ENCODE results near the gene FLAD1. TPM values are rescaled to one million over a fixed set of nuclear protein-coding genes. Genes with fewer than 3 reads are reported as not detected.

Gene FLAD1
- total and polyA plus RNA-seq, 2 of the 8 experiments (the other 6 are each of a cell fraction or from before 2014, with no cell fraction given): 104 to 143 TPM

- Histone ChIP-seq H4K20me1 (replicated peaks in 1 of 2; ENCODE audit: control insufficient read depth in 1 of 2, insufficient read depth in 2 of 2, low read length in 2 of 2) (no peaks in the 10 kb centered on the region), H2AK5ac (ENCODE audit: low read depth, low read length) (no peak overlapping the region), H2BK5ac (ENCODE audit: low read depth, low read length) (no peak overlapping the region), H3K27me3 (replicated peaks in 1 of 4; ENCODE audit: control insufficient read depth in 3 of 4, extremely low read depth in 1 of 4, insufficient read depth in 3 of 4, low read length in 3 of 4) (peaks cover 0 to 2% (median 0%) of the 10 kb centered on the region in 4 experiments; a peak in 1 of 7 replicates), H4K8ac (ENCODE audit: extremely low read depth, insufficient read depth, low read length) (0 out of 2 replicates have a peak overlapping the region, but pooled peaks have one; percentile 45), H3K9me3 (ENCODE audit: insufficient read depth in 2 of 2, low read depth in 1 of 2, low read length in 1 of 2) (no peaks in the 10 kb centered on the region), H3K4me3 (ENCODE audit: extremely low read depth in 1 of 4, insufficient read depth in 2 of 4, low read depth in 3 of 4, low read length in 4 of 4) (peak overlapping the region in 3 of 4 experiments; percentile 36 to 60 (median 42); a peak in 4 of 8 replicates), H3K18ac (ENCODE audit: extremely low read depth, low read length) (peak overlapping the region; percentile 3; the same call in 1 of the 2 replicates), H3K56ac (replicated peaks; ENCODE audit: insufficient read length, low read depth, low read length) (no peak overlapping the region), H4K5ac (ENCODE audit: insufficient read length, low read depth, low read length) (no peak overlapping the region), H2AFZ (ENCODE audit: low read length) (no peak overlapping the region), H3K36me3 (ENCODE audit: control insufficient read depth in 2 of 4, insufficient read depth in 4 of 4, low read length in 3 of 4) (peaks cover 0 to 29% (median 13%) of the 10 kb centered on the region in 4 experiments; a peak in 4 of 8 replicates), H3K79me1 (ENCODE audit: low read depth, low read length) (peaks cover 1% of the 10 kb centered on the region; the same call in 1 of the 2 replicates), H2BK120ac (replicated peaks; ENCODE audit: low read depth, low read length) (no peak overlapping the region), H3K23me2 (ENCODE audit: low read depth, low read length) (no peaks in the 10 kb centered on the region), H3K27ac (ENCODE audit: low read depth, low read length) (no peak overlapping the region), H2BK20ac (ENCODE audit: low read length) (no peak overlapping the region), H3K23ac (ENCODE audit: insufficient read length) (no peak overlapping the region), H3K4ac (replicated peaks; ENCODE audit: insufficient read length, low read depth, low read length) (no peak overlapping the region), H4K91ac (replicated peaks; ENCODE audit: insufficient read length, low read length) (no peak overlapping the region), H2BK12ac (ENCODE audit: low read depth, low read length) (no peak overlapping the region), H3K4me1 (replicated peaks in 1 of 4; ENCODE audit: control insufficient read depth in 3 of 4, insufficient read depth in 4 of 4, low read length in 3 of 4) (peaks cover 2 to 16% (median 10%) of the 10 kb centered on the region in 4 experiments; a peak in 6 of 7 replicates), H3K4me2 (ENCODE audit: insufficient read depth in 1 of 2, low read depth in 2 of 2, low read length in 2 of 2) (peak overlapping the region; percentile 4 to 59; a peak in 3 of 4 replicates), H2BK15ac (ENCODE audit: low read length) (no peak overlapping the region), H3K9ac (replicated peaks in 1 of 4; ENCODE audit: extremely low read depth in 1 of 4, low read depth in 3 of 4, low read length in 3 of 4) (no peak overlapping the region), H3K79me2 (ENCODE audit: control insufficient read depth in 1 of 2, insufficient read depth in 2 of 2, low read length in 2 of 2) (peaks cover 0 to 5% of the 10 kb centered on the region in 2 experiments; a peak in 2 of 4 replicates), H3K14ac (ENCODE audit: insufficient read length) (no peak overlapping the region)
- POLR2A ChIA-PET (ENCODE audit: partially characterized antibody): interaction anchor here (0.6 to 14.8 kb wide), 10 partner anchors 13 to 82 kb away, joined by 4 to 128 read pairs (median 10); partner anchors contain the start of genes ADAM15, CKS1B, DCST1 and DCST2
- FAIRE-seq (no peak), DNase-seq (ENCODE audit: low read depth in 1 of 2, low spot score in 2 of 2) (peak in 1 of 2 experiments; percentile 56)
- CTCF ChIA-PET (ENCODE audit: partially characterized antibody): interaction anchor here (0.6 to 18.6 kb wide), 18 partner anchors 8 to 211 kb away, joined by 3 to 354 read pairs (median 4); partner anchors contain the start of genes ADAM15, DCST1, DCST2 and EFNA4
- WGBS, 2 experiments (ENCODE audit: extremely low coverage in 1 of 2, insufficient coverage in 1 of 2, insufficient read length in 1 of 2, insufficient replicate concordance in 2 of 2, low coverage in 1 of 2, low lambda C conversion rate in 2 of 2, missing lambda C conversion rate in 1 of 2): 37% methylated on average over 3 of the region's 6 CpGs; no CpG with 5 or more reads in 1 of the 2 experiments
- TF ChIP-seq RAD21 (IDR thresholded peaks at IDR 0.05 in 1 of 2, conservative IDR thresholded peaks at IDR 0.05 in 1 of 2; ENCODE audit: low read depth in 2 of 2, low read length in 2 of 2) (no peak), EZH2 (IDR thresholded peaks at IDR 0.05; ENCODE audit: low read depth, low read length, severe bottlenecking) (no peak), CREB1 (IDR thresholded peaks at IDR 0.05) (no peak), NRF1 (IDR thresholded peaks at IDR 0.05; ENCODE audit: low read depth, low read length) (no peak), MAFK (IDR thresholded peaks at IDR 0.05; ENCODE audit: low read depth, low read length) (no peak), BRCA1 (IDR thresholded peaks at IDR 0.05; ENCODE audit: low read depth, low read length) (no peak), SIN3A (conservative IDR thresholded peaks at IDR 0.05 in 1 of 2, IDR thresholded peaks at IDR 0.05 in 1 of 2; ENCODE audit: low read depth in 1 of 2, low read length in 2 of 2) (no peak), E2F6 (IDR thresholded peaks at IDR 0.05) (no peak), BCL11A (IDR thresholded peaks at IDR 0.05; ENCODE audit: low read depth in 2 of 2, low read length in 2 of 2) (no peak), SRF (IDR thresholded peaks at IDR 0.05; ENCODE audit: low read depth, low read length) (no peak), ATF3 (IDR thresholded peaks at IDR 0.05; ENCODE audit: insufficient read depth, low read depth, low read length) (no peak)
Measured at GRCh38 chr1:155017946-155018316, 34.8 kb downstream of the FLAD1 start.

Data from H1 (cell line).